Smooth muscle cell (in vitro differentiated cells): Measurements from ENCODE around the gene ATP11A. TPM values are rescaled to one million over a fixed set of nuclear protein-coding genes. Genes with fewer than 3 reads are reported as not detected.

ENCODE experiments used
- DNase-seq: peaks from one replicate; lab custom pipeline; 2025; ENCODE audit not compliant: unreplicated experiment; lab: John Stamatoyannopoulos, UW
- H2AFZ ChIP-seq: fragments of 200-600 bp; sonication (generic); 2 replicates; pipeline ENCODE4 v1.6.0; 2016; ENCODE audit warnings: antibody characterized with exemption, low read depth, mild to moderate bottlenecking
- H3F3A ChIP-seq: fragments of 200-600 bp; sonication (generic); 2 replicates; pipeline ENCODE4 v1.6.0; 2017; ENCODE audit warnings: antibody characterized with exemption, low read depth
- H3K27ac ChIP-seq: fragments of 200-600 bp; sonication (generic); 2 replicates; pipeline ENCODE4 v1.5.1; 2016; ENCODE audit warnings: low read depth, mild to moderate bottlenecking
- H3K27me3 ChIP-seq: fragments of 200-600 bp; sonication (generic); 2 replicates; pipeline ENCODE4 v1.6.1; 2016; ENCODE audit warnings: low read depth, mild to moderate bottlenecking
- H3K36me3 ChIP-seq: fragments of 200-600 bp; sonication (generic); 2 replicates; pipeline ENCODE4 v1.5.1; 2016; ENCODE audit warnings: low read depth
- H3K4me1 ChIP-seq: fragments of 200-600 bp; sonication (generic); 2 replicates; pipeline ENCODE4 v1.5.1; 2016; ENCODE audit warnings: low read depth
- H3K4me2 ChIP-seq: fragments of 200-600 bp; sonication (generic); 2 replicates; pipeline ENCODE4 v1.6.0; 2016; ENCODE audit warnings: mild to moderate bottlenecking
- H3K4me3 ChIP-seq: fragments of 200-600 bp; sonication (generic); 2 replicates; pipeline ENCODE4 v1.5.1; 2016; ENCODE audit warnings: mild to moderate bottlenecking
- H3K79me2 ChIP-seq: fragments of 200-600 bp; sonication (generic); 2 replicates; pipeline ENCODE4 v1.6.0; 2016; ENCODE audit warnings: low read depth, mild to moderate bottlenecking
- H3K9ac ChIP-seq: fragments of 200-600 bp; sonication (generic); 2 replicates; pipeline ENCODE4 v1.6.0; 2016; ENCODE audit warnings: low read depth
- H3K9me3 ChIP-seq: fragments of 200-600 bp; sonication (generic); replicated peaks from 2 replicates; pipeline ENCODE4 v1.5.1; 2016; ENCODE audit warnings: low read depth
- H4K20me1 ChIP-seq: fragments of 200-600 bp; sonication (generic); 2 replicates; pipeline ENCODE4 v1.6.0; 2016; ENCODE audit warnings: low read depth
- WGBS: methylation state at CpG from one replicate; pipeline ENCODE4 v1.1.7; 2016; ENCODE audit warnings: low lambda C conversion rate; 5-methylcytosine and 5-hydroxymethylcytosine counted together
- polyA plus RNA-seq: library from polyadenylated mRNA; unstranded; fragments of >200 nt; fragmentation: Nextera tagmentation; extraction: Ambion mirVana; gene quantifications from 2 replicates; pipeline ENCODE4 v1.2.1, GENCODE V29; 2016
- total RNA-seq: library from RNA; depleted of rRNA; stranded (reverse); fragments of >200 nt; gene quantifications from 2 replicates; pipeline ENCODE4 v1.2.3, GENCODE V29; 2014
- TF ChIP-seq, protein P1 (sequence below): fragments of 200-600 bp; sonication (generic); IDR thresholded peaks from 2 replicates; pipeline ENCODE4 v1.5.1; 2017; ENCODE audit warnings: borderline replicate concordance, mild to moderate bottlenecking, antibody characterized with exemption; ENCODE audit not compliant: insufficient read depth, poor library complexity, severe bottlenecking

The ATP11A gene
- total and polyA plus RNA-seq, 2 experiments from 2014 or later = 6.5 to 7.5 TPM

DNA sequence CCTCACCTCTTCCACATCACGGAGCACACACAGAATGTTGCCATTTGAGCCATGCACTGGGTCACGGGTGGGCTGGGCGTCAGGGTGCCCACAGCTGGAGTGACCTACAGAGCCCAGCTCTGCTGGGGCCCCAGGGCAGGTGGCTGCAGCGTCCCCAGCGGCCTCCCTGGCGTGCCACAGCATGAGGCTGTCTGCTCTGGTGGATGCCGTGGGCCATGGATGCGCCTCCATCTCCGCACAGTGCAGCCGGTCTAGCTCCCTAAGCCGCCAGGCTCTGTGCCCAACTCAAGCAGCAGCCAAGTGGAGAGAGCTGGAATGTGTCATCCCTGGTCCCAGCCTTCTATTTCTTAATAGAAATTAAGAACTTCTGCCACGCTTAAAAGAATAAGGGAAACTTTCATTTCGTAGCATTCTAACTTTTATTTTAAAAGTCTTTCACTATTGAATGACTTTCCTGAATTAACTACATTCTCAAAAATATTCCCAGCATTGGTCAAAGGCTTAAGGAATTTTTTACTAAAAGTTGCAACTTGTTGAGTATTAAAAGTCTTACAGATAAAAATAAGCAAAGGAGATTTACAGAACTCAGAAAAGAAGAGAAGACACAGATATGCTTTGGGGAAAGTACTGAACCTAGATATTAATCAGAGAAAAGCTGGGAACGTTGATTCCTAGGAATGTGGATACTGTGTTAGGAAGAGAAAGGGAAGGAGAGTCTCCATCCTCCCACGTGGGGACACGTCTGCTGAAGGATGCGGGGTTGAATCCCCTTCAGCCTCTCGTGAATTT is 59.3 kb downstream of the ATP11A start:
- no peak for DNase-seq
- Histone ChIP-seq H3K36me3 (no peaks in the 10 kb centered on the region), H3K4me1 (peaks cover 10% of the 10 kb centered on the region), H3F3A (peaks cover 4% of the 10 kb centered on the region), H4K20me1 (peaks cover 35% of the 10 kb centered on the region), H3K9me3 (no peaks in the 10 kb centered on the region), H3K27me3 (no peaks in the 10 kb centered on the region), H3K27ac (no peak overlapping the region), H2AFZ (no peak overlapping the region), H3K4me3 (no peak overlapping the region), H3K9ac (no peak overlapping the region), H3K4me2 (no peak overlapping the region), H3K79me2 (peaks cover 25% of the 10 kb centered on the region)
- WGBS = 92% methylated on average over 18 of the region's 18 CpGs
- TF ChIP-seq, protein P1, sequence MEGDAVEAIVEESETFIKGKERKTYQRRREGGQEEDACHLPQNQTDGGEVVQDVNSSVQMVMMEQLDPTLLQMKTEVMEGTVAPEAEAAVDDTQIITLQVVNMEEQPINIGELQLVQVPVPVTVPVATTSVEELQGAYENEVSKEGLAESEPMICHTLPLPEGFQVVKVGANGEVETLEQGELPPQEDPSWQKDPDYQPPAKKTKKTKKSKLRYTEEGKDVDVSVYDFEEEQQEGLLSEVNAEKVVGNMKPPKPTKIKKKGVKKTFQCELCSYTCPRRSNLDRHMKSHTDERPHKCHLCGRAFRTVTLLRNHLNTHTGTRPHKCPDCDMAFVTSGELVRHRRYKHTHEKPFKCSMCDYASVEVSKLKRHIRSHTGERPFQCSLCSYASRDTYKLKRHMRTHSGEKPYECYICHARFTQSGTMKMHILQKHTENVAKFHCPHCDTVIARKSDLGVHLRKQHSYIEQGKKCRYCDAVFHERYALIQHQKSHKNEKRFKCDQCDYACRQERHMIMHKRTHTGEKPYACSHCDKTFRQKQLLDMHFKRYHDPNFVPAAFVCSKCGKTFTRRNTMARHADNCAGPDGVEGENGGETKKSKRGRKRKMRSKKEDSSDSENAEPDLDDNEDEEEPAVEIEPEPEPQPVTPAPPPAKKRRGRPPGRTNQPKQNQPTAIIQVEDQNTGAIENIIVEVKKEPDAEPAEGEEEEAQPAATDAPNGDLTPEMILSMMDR = no peak

DNA sequence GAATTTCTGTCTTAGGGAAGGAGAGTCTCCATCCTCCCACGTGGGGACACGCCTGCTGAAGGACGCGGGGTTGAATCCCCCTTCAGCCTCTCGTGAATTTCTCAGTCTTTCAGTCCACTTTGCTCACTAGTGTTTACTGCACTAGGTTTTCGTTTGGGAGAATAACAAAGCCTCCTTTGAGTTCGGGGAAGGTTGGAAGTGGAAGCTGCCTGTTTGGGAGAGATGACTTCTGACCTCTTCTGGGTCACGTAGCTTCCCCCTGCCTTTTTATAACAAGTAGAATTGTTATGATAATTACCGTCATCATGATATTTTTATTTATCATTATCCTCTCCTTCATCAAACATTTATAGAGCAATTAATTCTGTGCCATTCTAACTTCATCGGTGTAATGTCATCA is 60.7 kb downstream of the ATP11A start:
- H3F3A ChIP-seq = no peaks in the 10 kb centered on the region
- H2AFZ ChIP-seq = no peak overlapping the region
- peaks cover 20% of the 10 kb centered on the region for H3K79me2 ChIP-seq
- no peaks in the 10 kb centered on the region for H3K36me3 ChIP-seq
- H3K9me3 ChIP-seq = no peaks in the 10 kb centered on the region
- DNase-seq = no peak
- H3K27ac ChIP-seq = no peak overlapping the region
- H3K9ac ChIP-seq = no peak overlapping the region
- no peaks in the 10 kb centered on the region for H3K27me3 ChIP-seq
- H4K20me1 ChIP-seq = peaks cover 22% of the 10 kb centered on the region
- no peaks in the 10 kb centered on the region for H3K4me1 ChIP-seq
- 98% methylated on average over 10 of the region's 10 CpGs for WGBS
- H3K4me2 ChIP-seq = no peak overlapping the region
- TF ChIP-seq, protein P1 = no peak
- H3K4me3 ChIP-seq = no peak overlapping the region

DNA sequence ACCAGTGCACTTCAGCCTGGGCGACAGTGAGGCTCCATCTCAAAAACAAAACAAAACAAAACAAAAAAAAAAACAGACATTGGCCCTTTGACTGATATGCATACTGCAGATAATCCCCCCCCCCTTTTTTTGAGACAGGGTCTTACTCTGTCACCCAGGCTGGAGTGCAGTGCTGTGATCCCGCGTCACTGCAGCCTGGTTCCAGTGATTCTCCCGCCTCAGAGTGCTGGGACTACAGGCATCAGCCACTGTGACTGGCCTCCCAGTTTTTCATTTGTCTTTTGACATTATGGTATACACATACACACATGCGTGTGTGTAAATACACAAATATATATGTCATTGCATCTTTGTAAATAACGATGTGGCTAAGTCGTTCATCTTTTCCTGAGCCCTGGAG is 61.8 kb downstream of the ATP11A start:
- no peak overlapping the region for H3K9ac ChIP-seq
- H3K4me3 ChIP-seq = no peak overlapping the region
- H3K27me3 ChIP-seq = no peaks in the 10 kb centered on the region
- peaks cover 14% of the 10 kb centered on the region for H3K79me2 ChIP-seq
- TF ChIP-seq, protein P1 = no peak
- no peak overlapping the region for H2AFZ ChIP-seq
- no peaks in the 10 kb centered on the region for H3F3A ChIP-seq
- no peaks in the 10 kb centered on the region for H3K36me3 ChIP-seq
- H4K20me1 ChIP-seq = peaks cover 13% of the 10 kb centered on the region
- H3K9me3 ChIP-seq = no peaks in the 10 kb centered on the region
- H3K4me1 ChIP-seq = peaks cover 4% of the 10 kb centered on the region
- 94% methylated on average over 7 of the region's 7 CpGs for WGBS
- no peak overlapping the region for H3K4me2 ChIP-seq
- DNase-seq = no peak
- no peak overlapping the region for H3K27ac ChIP-seq

DNA sequence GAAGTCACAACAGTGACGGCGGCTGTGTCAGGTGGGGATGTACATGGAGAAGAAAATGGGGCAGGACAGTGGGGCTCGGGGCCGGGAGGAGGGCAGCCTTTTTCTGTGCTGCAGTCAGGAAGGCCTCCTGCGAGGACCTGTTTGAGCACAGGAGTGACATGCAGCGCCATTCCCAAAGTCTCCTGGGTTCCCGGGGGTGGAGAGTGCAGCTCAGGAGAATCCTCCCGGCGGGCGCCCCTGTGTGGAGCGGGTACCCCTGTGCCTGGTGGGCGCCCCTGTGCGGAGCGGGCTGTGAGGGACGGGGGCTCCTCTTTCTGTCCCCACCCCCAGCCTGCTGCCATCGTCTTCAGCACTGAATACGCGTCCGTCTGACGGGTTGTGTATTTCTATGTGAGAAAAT is 62.4 kb downstream of the ATP11A start:
- Histone ChIP-seq H3K27me3 (no peaks in the 10 kb centered on the region), H3K36me3 (no peaks in the 10 kb centered on the region), H3K4me2 (no peak overlapping the region), H3K9me3 (no peaks in the 10 kb centered on the region), H3K9ac (no peak overlapping the region), H3K79me2 (peaks cover 14% of the 10 kb centered on the region), H3F3A (peaks cover 3% of the 10 kb centered on the region), H2AFZ (no peak overlapping the region), H3K27ac (no peak overlapping the region), H4K20me1 (peaks cover 13% of the 10 kb centered on the region), H3K4me1 (peaks cover 10% of the 10 kb centered on the region), H3K4me3 (no peak overlapping the region)
- no peak for DNase-seq
- 96% methylated on average over 19 of the region's 20 CpGs for WGBS
- TF ChIP-seq, protein P1 = no peak
